Neural progenitor cell (in vitro differentiated cells): Measurements from ENCODE around the gene ROBO2. TPM values are rescaled to one million over a fixed set of nuclear protein-coding genes. Genes with fewer than 3 reads are reported as not detected.

Experiments used
- DNase-seq: peaks from one replicate; pipeline ENCODE4 v3.0.0-alpha.2; 2016; ENCODE audit warnings: low spot score
- H2AFZ ChIP-seq: fragments of 200-600 bp; sonication (generic); replicated peaks from 2 replicates; pipeline ENCODE4 v1.6.1; 2016; ENCODE audit warnings: antibody characterized with exemption
- H3F3A ChIP-seq: fragments of 200-600 bp; sonication (generic); 2 replicates; pipeline ENCODE4 v1.6.1; 2016; ENCODE audit warnings: antibody characterized with exemption, low read depth
- H3K27ac ChIP-seq: fragments of 200-600 bp; sonication (generic); 2 replicates; pipeline ENCODE4 v1.5.1; 2016; ENCODE audit warnings: mild to moderate bottlenecking
- H3K27me3 ChIP-seq: fragments of 200-600 bp; sonication (generic); 2 replicates; pipeline ENCODE4 v1.6.1; 2016; ENCODE audit warnings: mild to moderate bottlenecking, moderate library complexity
- H3K36me3 ChIP-seq: fragments of 200-600 bp; sonication (generic); 2 replicates; pipeline ENCODE4 v1.5.1; 2016
- H3K4me1 ChIP-seq: fragments of 200-600 bp; sonication (generic); 2 replicates; pipeline ENCODE4 v1.6.1; 2016; ENCODE audit warnings: mixed run types
- H3K4me2 ChIP-seq: fragments of 200-600 bp; sonication (generic); 2 replicates; pipeline ENCODE4 v1.6.1; 2016
- H3K4me3 ChIP-seq: fragments of 200-600 bp; sonication (generic); 2 replicates; pipeline ENCODE4 v1.5.1; 2016
- H3K79me2 ChIP-seq: fragments of 200-600 bp; sonication (generic); 2 replicates; pipeline ENCODE4 v1.6.1; 2016; ENCODE audit warnings: low read depth
- H3K9ac ChIP-seq: fragments of 200-600 bp; sonication (generic); 2 replicates; pipeline ENCODE4 v1.6.1; 2016
- H3K9me3 ChIP-seq: fragments of 200-600 bp; sonication (generic); 2 replicates; pipeline ENCODE4 v1.5.1; 2016; ENCODE audit warnings: low read depth
- H4K20me1 ChIP-seq: fragments of 200-600 bp; sonication (generic); 2 replicates; pipeline ENCODE4 v1.6.1; 2016; ENCODE audit warnings: low read depth
- H3K27ac Mint-ChIP-seq: 3 replicates; pipeline ENCODE4 v1.8.0; 2021; ENCODE audit warnings: mixed read lengths
- H3K27me3 Mint-ChIP-seq: 2 replicates; pipeline ENCODE4 v1.8.0; 2022; ENCODE audit warnings: low read depth, mild to moderate bottlenecking, inconsistent platforms, moderate library complexity, mixed read lengths; ENCODE audit not compliant: insufficient read depth
- H3K36me3 Mint-ChIP-seq: 3 replicates; pipeline ENCODE4 v1.8.0; 2021; ENCODE audit warnings: mixed read lengths
- H3K4me1 Mint-ChIP-seq: 3 replicates; pipeline ENCODE4 v1.8.0; 2021; ENCODE audit warnings: mixed read lengths
- H3K4me3 Mint-ChIP-seq: 3 replicates; pipeline ENCODE4 v1.8.0; 2021; ENCODE audit warnings: mild to moderate bottlenecking, moderate library complexity, mixed read lengths
- H3K9me3 Mint-ChIP-seq: 3 replicates; pipeline ENCODE4 v1.8.0; 2020; ENCODE audit warnings: mixed read lengths
- EZH2 ChIP-seq: fragments of 200-600 bp; sonication (generic); IDR thresholded peaks from 2 replicates; pipeline ENCODE4 v1.6.1; 2017; ENCODE audit warnings: antibody characterized with exemption, mild to moderate bottlenecking, moderate library complexity
- EZH2phosphoT487 ChIP-seq: fragments of 200-600 bp; sonication (generic); IDR thresholded peaks from 2 replicates; pipeline ENCODE4 v1.6.1; 2017; ENCODE audit warnings: antibody characterized with exemption
- total RNA-seq: library from RNA; depleted of rRNA; stranded (reverse); fragments of >200 nt; gene quantifications from 2 replicates; pipeline ENCODE4 v1.2.3, GENCODE V29; 2015; ENCODE audit warnings: low replicate concordance
- TF ChIP-seq, protein P1 (sequence below): fragments of 200-600 bp; sonication (generic); IDR thresholded peaks from 2 replicates; pipeline ENCODE4 v1.5.1; 2017; ENCODE audit warnings: antibody characterized with exemption, mild to moderate bottlenecking

Gene ROBO2
- total RNA-seq, 1 donor from 2014 or later, result 15.0 TPM

DNA sequence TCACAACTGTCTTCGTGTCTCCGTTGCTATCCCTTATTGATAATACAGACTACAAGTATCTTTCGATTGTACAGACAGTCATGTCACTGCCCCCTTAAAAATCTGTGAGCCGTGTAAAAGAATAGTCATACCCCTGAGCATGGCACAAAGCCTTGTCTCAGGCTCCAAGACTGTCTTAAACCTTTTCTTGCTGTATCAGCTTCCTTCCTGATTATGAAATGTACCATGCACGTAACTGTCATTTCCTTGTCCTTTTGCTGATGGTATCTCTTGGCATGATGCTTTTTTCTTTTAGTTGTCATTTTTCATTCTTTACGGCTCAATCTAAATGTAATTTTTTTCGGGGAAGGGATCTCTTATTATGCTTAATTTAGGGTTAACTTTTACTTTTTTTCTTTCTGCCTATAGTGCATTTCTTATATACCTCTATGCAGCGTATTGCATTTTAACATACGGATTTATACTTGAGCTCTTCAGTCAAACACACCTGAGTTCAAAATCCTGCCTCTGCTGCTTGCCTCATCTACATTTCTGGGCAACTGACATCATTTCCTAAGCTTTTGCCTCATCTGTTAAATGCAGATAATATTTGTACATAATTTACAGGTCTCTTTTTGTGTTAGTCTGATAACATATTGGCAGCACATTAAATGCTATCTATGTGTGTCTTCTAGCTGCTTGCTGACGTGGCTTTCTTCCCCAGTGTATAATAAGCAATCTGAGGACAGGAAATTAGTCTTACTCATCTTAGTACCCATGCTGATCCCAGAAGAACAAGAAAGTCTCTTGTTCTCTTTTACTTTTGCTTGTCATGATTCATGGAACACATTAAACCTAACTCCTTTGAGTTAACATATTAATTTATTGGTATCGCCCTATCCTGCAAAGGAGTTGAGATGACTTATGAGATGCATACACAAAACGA lies 57.3 kb downstream of the ROBO2 start:
- no peak overlapping the region for H3K27ac Mint-ChIP-seq

DNA sequence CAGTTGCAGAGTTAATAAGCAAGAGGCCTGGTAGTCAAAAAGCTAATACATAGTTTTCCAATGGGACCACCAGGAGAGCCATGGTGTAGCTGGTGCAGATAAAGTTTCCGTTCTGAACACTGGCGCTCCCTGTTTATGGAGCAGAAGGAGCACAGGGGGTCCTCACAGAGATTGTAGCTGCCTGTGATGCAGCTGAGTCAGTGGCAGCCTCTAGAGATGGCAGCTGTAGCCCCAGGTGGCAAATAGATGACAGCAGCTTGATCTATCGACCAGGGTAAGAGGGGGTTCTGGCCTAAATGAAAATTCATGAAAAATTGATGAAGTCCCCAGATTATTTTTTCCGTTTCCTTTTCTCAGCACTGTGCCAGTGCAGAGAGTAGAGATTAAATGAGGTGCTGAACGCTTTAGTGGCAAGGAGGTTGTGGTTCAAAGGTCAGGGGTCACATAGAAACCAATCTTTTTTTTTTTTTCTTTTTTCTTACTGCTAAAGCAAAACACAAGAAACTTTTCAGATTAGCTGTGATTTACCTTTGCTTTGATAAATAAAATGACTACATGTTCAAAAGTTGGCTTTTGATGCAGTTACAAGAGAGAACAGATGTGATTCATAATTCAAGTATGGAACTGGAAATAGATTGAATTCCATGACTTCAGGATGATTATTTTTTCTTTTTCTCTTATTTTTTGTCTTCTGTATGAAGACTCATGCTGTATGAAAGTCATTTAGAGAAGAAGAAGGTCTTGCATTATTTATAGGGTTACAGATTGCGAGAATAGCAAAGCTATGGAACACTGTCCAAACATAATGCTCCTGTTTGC lies 63.3 kb downstream of the ROBO2 start:
- Mint-ChIP-seq H3K9me3 (no peaks in the 10 kb centered on the region), H3K27me3 (no peaks in the 10 kb centered on the region), H3K4me1 (peaks cover 8% of the 10 kb centered on the region), H3K36me3 (peaks cover 9% of the 10 kb centered on the region), H3K27ac (no peak overlapping the region), H3K4me3 (no peak overlapping the region)
- H2AFZ ChIP-seq, result no peak overlapping the region
- H3K4me2 ChIP-seq, result no peak overlapping the region
- H3K9ac ChIP-seq, result no peak overlapping the region
- H3K27ac ChIP-seq, result no peak overlapping the region
- H3K4me1 ChIP-seq, result no peaks in the 10 kb centered on the region
- peak; percentile 7 for DNase-seq
- H3K9me3 ChIP-seq, result no peaks in the 10 kb centered on the region
- H3K4me3 ChIP-seq, result no peak overlapping the region
- H3K79me2 ChIP-seq, result no peaks in the 10 kb centered on the region
- no peaks in the 10 kb centered on the region for H3F3A ChIP-seq
- no peaks in the 10 kb centered on the region for H3K36me3 ChIP-seq
- no peaks in the 10 kb centered on the region for H3K27me3 ChIP-seq
- H4K20me1 ChIP-seq, result no peaks in the 10 kb centered on the region
- TF ChIP-seq EZH2, result no peak

More for the DNA sequence above, 57.3 kb downstream of the ROBO2 start:
- Mint-ChIP-seq H3K4me1 (peaks cover 11% of the 10 kb centered on the region), H3K27me3 (no peaks in the 10 kb centered on the region), H3K9me3 (peaks cover 6% of the 10 kb centered on the region), H3K4me3 (no peak overlapping the region), H3K36me3 (peaks cover 16% of the 10 kb centered on the region)
- Histone ChIP-seq H3K4me2 (no peak overlapping the region), H2AFZ (no peak overlapping the region), H4K20me1 (no peaks in the 10 kb centered on the region), H3K9ac (no peak overlapping the region), H3K4me3 (no peak overlapping the region), H3K79me2 (no peaks in the 10 kb centered on the region), H3K27me3 (no peaks in the 10 kb centered on the region), H3K9me3 (no peaks in the 10 kb centered on the region), H3K4me1 (peaks cover 7% of the 10 kb centered on the region), H3F3A (no peaks in the 10 kb centered on the region), H3K27ac (no peak overlapping the region), H3K36me3 (no peaks in the 10 kb centered on the region)
- DNase-seq, result no peak
- TF ChIP-seq, protein P1, sequence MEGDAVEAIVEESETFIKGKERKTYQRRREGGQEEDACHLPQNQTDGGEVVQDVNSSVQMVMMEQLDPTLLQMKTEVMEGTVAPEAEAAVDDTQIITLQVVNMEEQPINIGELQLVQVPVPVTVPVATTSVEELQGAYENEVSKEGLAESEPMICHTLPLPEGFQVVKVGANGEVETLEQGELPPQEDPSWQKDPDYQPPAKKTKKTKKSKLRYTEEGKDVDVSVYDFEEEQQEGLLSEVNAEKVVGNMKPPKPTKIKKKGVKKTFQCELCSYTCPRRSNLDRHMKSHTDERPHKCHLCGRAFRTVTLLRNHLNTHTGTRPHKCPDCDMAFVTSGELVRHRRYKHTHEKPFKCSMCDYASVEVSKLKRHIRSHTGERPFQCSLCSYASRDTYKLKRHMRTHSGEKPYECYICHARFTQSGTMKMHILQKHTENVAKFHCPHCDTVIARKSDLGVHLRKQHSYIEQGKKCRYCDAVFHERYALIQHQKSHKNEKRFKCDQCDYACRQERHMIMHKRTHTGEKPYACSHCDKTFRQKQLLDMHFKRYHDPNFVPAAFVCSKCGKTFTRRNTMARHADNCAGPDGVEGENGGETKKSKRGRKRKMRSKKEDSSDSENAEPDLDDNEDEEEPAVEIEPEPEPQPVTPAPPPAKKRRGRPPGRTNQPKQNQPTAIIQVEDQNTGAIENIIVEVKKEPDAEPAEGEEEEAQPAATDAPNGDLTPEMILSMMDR, result no peak
- no peak for TF ChIP-seq EZH2

DNA sequence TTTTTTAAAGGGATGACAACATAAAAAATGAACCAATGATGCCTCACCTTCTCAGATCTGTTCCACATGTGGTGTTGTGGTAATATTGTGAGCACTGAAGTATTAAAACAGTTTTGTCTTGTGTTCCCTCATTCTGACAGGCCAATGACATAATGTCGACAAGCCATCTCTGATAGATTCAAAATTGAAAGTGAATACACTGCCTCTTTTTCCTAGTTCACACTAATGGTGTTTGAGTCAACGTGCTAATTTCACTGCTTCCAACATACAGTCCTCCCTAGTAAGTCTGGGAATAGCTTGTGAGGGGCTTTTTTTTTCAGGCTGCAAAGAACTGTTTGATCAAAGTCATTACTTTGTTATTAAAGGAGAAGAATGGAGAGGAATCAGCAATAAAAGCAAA lies 82.8 kb downstream of the ROBO2 start:
- TF ChIP-seq EZH2phosphoT487 (no peak), EZH2 (no peak)
- TF ChIP-seq, protein P1, result no peak
- H3K4me3 Mint-ChIP-seq, result no peak overlapping the region

More for the DNA sequence above, 82.8 kb downstream of the ROBO2 start:
- no peaks in the 10 kb centered on the region for H4K20me1 ChIP-seq
- no peaks in the 10 kb centered on the region for H3K27me3 ChIP-seq
- no peaks in the 10 kb centered on the region for H3K9me3 ChIP-seq
- Mint-ChIP-seq H3K27ac (no peak overlapping the region), H3K36me3 (peaks cover 2% of the 10 kb centered on the region), H3K9me3 (peaks cover 2% of the 10 kb centered on the region), H3K27me3 (no peaks in the 10 kb centered on the region), H3K4me1 (no peaks in the 10 kb centered on the region)
- H3K9ac ChIP-seq, result no peak overlapping the region
- no peak overlapping the region for H2AFZ ChIP-seq
- H3K36me3 ChIP-seq, result no peaks in the 10 kb centered on the region
- no peaks in the 10 kb centered on the region for H3F3A ChIP-seq
- DNase-seq, result no peak
- H3K4me1 ChIP-seq, result no peaks in the 10 kb centered on the region
- H3K4me2 ChIP-seq, result no peak overlapping the region
- H3K27ac ChIP-seq, result no peak overlapping the region
- H3K79me2 ChIP-seq, result no peaks in the 10 kb centered on the region
- no peak overlapping the region for H3K4me3 ChIP-seq
